CD14-positive monocyte (primary cell): ENCODE data around the gene EMC10. TPM values are rescaled to one million over a fixed set of nuclear protein-coding genes. Genes with fewer than 3 reads are reported as not detected.

ENCODE experiments used
- DNase-seq, 3 donors: peaks; one replicate each; pipeline ENCODE4 v3.0.0-alpha.2; 2011 to 2022
- H2AFZ ChIP-seq: 2 replicates; pipeline ENCODE4 v1.6.0; 2012; ENCODE audit warnings: mild to moderate bottlenecking, low read depth, low read length, inconsistent platforms; ENCODE audit not compliant: insufficient read depth, poor library complexity, severe bottlenecking
- H3K27ac ChIP-seq, 2 donors: 1 replicate in 1 of 2; 2 replicates in 1 of 2; pipeline ENCODE4 v1.5.1; 2012 to 2013; ENCODE audit warnings: low read length in 2 of 2, control low read depth in 1 of 2, inconsistent platforms in 1 of 2, low read depth in 1 of 2, mild to moderate bottlenecking in 1 of 2
- H3K27me3 ChIP-seq, 2 donors: one replicate each; pipeline versions ENCODE4 v1.6.0 to v1.6.1; 2011 to 2013; ENCODE audit warnings: low read length in 2 of 2; ENCODE audit not compliant: control insufficient read depth in 2 of 2, insufficient read depth in 2 of 2
- H3K36me3 ChIP-seq, 2 donors: replicated peaks in 1 of 2; 1 replicate in 1 of 2; 2 replicates in 1 of 2; pipeline versions ENCODE4 v1.5.1 to v1.6.1; 2012 to 2013; ENCODE audit warnings: low read length in 2 of 2, control low read depth in 1 of 2, inconsistent platforms in 1 of 2, mild to moderate bottlenecking in 1 of 2; ENCODE audit not compliant: insufficient read depth in 2 of 2, control insufficient read depth in 1 of 2
- H3K4me1 ChIP-seq, 2 donors: 1 replicate in 1 of 2; 2 replicates in 1 of 2; pipeline versions ENCODE4 v1.5.1 to v1.6.1; 2012 to 2013; ENCODE audit warnings: low read length in 2 of 2, control low read depth in 1 of 2, inconsistent platforms in 1 of 2, mild to moderate bottlenecking in 1 of 2, moderate library complexity in 1 of 2; ENCODE audit not compliant: insufficient read depth in 2 of 2, control insufficient read depth in 1 of 2
- H3K4me2 ChIP-seq: replicated peaks from 2 replicates; pipeline ENCODE3; 2012; ENCODE audit warnings: low read length, moderate library complexity, mild to moderate bottlenecking; ENCODE audit not compliant: poor library complexity, severe bottlenecking; ENCODE audit errors: extremely low read depth
- H3K4me3 ChIP-seq, 3 experiments: fragments of 200-600 bp in 1 of 3; sonication (generic) in 1 of 3; replicated peaks in 1 of 3; 1 replicate in 2 of 3; 2 replicates in 1 of 3; pipeline ENCODE4 v1.5.1; 2011 to 2013; ENCODE audit warnings: low read length in 3 of 3, mild to moderate bottlenecking in 3 of 3, control low read depth in 2 of 3, low read depth in 2 of 3, inconsistent platforms in 1 of 3, moderate library complexity in 1 of 3
- H3K79me2 ChIP-seq: 2 replicates; pipeline ENCODE4 v1.6.0; 2012; ENCODE audit warnings: mild to moderate bottlenecking, control low read depth, inconsistent platforms, low read length, moderate library complexity; ENCODE audit not compliant: insufficient read depth
- H3K9ac ChIP-seq: 2 replicates; pipeline ENCODE4 v1.6.0; 2017; ENCODE audit warnings: low read length, mild to moderate bottlenecking; ENCODE audit not compliant: insufficient read depth, poor library complexity, severe bottlenecking
- H3K9me3 ChIP-seq, 2 donors: replicated peaks in 1 of 2; 1 replicate in 1 of 2; 2 replicates in 1 of 2; pipeline versions ENCODE4 v1.5.1 to v1.6.1; 2012 to 2013; ENCODE audit warnings: low read length in 2 of 2, control low read depth in 1 of 2; ENCODE audit not compliant: control insufficient read depth in 1 of 2, insufficient read depth in 1 of 2
- H4K20me1 ChIP-seq: 2 replicates; pipeline ENCODE4 v1.6.0; 2012; ENCODE audit warnings: mild to moderate bottlenecking, low read length, control low read depth, moderate library complexity; ENCODE audit not compliant: insufficient read depth
- H3K27ac Mint-ChIP-seq, 7 donors: one replicate each; pipeline ENCODE4 v1.8.0; 2020; ENCODE audit warnings: mild to moderate bottlenecking in 7 of 7, mixed read lengths in 7 of 7, moderate library complexity in 6 of 7, inconsistent platforms in 2 of 7
- H3K27me3 Mint-ChIP-seq, 3 donors: one replicate each; pipeline ENCODE4 v1.8.0; 2021 to 2022; ENCODE audit warnings: low read depth in 3 of 3, mild to moderate bottlenecking in 3 of 3, mixed read lengths in 3 of 3, moderate library complexity in 3 of 3, inconsistent platforms in 1 of 3
- H3K36me3 Mint-ChIP-seq, 2 donors: one replicate each; pipeline ENCODE4 v1.8.0; 2020; ENCODE audit warnings: mixed read lengths in 2 of 2, inconsistent platforms in 1 of 2, mild to moderate bottlenecking in 1 of 2
- H3K4me1 Mint-ChIP-seq: one replicate; pipeline ENCODE4 v1.8.0; 2020; ENCODE audit warnings: mild to moderate bottlenecking, mixed read lengths
- H3K4me3 Mint-ChIP-seq, 2 donors: one replicate each; pipeline ENCODE4 v1.8.0; 2020; ENCODE audit warnings: mild to moderate bottlenecking in 2 of 2, mixed read lengths in 2 of 2, moderate library complexity in 1 of 2
- H3K9me3 Mint-ChIP-seq, 7 donors: one replicate each; pipeline ENCODE4 v1.8.0; 2020 to 2022; ENCODE audit warnings: mixed read lengths in 7 of 7, mild to moderate bottlenecking in 6 of 7, moderate library complexity in 6 of 7, inconsistent platforms in 2 of 7
- CTCF ChIP-seq: fragments of 200-600 bp; IDR thresholded peaks from one replicate; pipeline ENCODE4 v1.8.0; 2022; ENCODE audit warnings: antibody characterized with exemption, mild to moderate bottlenecking
- WGBS: methylation state at CpG from one replicate; pipeline ENCODE4 v1.1.5; 2013; ENCODE audit warnings: missing lambda C conversion rate; ENCODE audit not compliant: insufficient coverage; 5-methylcytosine and 5-hydroxymethylcytosine counted together
- intact Hi-C, 2 donors: fragments of 100-400 bp; cut with micrococcal nuclease; formaldehyde crosslinking; loops; one replicate each; pipeline versions ENCODE4 v1.15.0 to v1.15.1; 2023
- polyA plus RNA-seq, 3 donors: library from polyadenylated mRNA; depleted of rRNA in 1 of 3; unstranded in 2 of 3; stranded (reverse) in 1 of 3; fragments of 300-500 nt in 2 of 3; fragments of >200 nt in 1 of 3; fragmentation: Illumina TruSeq in 2 of 3; gene quantifications; 1 replicate in 2 of 3; 2 replicates in 1 of 3; pipeline ENCODE4 v1.2.3, GENCODE V29; 2012 to 2021

Gene EMC10
- polyA plus RNA-seq, 3 donors = 8.5 to 50.4 (median 9.3) TPM

- H3K4me1 Mint-ChIP-seq = peaks cover 14% of the 10 kb centered on the region
- peaks cover 29% of the 10 kb centered on the region for H3K79me2 ChIP-seq
- H3K36me3 Mint-ChIP-seq = peaks cover 42 to 59% of the 10 kb centered on the region in 2 donors
- H3K4me2 ChIP-seq = no peak overlapping the region
- DNase-seq = no peak
- H3K27me3 ChIP-seq = no peaks in the 10 kb centered on the region
- peaks cover 44 to 58% of the 10 kb centered on the region in 2 donors for H3K36me3 ChIP-seq
- no peak overlapping the region for H3K9ac ChIP-seq
- H3K27me3 Mint-ChIP-seq = peaks cover 0 to 5% (median 3%) of the 10 kb centered on the region in 3 donors
- H3K4me3 Mint-ChIP-seq = no peak overlapping the region
- H3K9me3 ChIP-seq = no peaks in the 10 kb centered on the region
- H3K27ac Mint-ChIP-seq = peak overlapping the region in 2 of 7 donors; percentile 37 to 50
- WGBS = 98% methylated on average over 4 of the region's 19 CpGs
- H3K27ac ChIP-seq = no peak overlapping the region
- peaks cover 0 to 13% (median 2%) of the 10 kb centered on the region in 7 donors for H3K9me3 Mint-ChIP-seq
- peaks cover 11 to 12% of the 10 kb centered on the region in 2 donors for H3K4me1 ChIP-seq
- H3K4me3 ChIP-seq = no peak overlapping the region
- intact Hi-C loops = no loop called here
- peaks cover 40% of the 10 kb centered on the region for H4K20me1 ChIP-seq
- no peak overlapping the region for H2AFZ ChIP-seq
- TF ChIP-seq CTCF = no peak
Measured at GRCh38 chr19:50478901-50479715, 2.8 kb downstream of the EMC10 start.

GRCh38 chr19:50479761-50480251, 3.5 kb downstream of the EMC10 start:
- H2AFZ ChIP-seq = no peak overlapping the region
- WGBS = 98% methylated on average over 10 of the region's 16 CpGs
- H4K20me1 ChIP-seq = peaks cover 40% of the 10 kb centered on the region
- Mint-ChIP-seq H3K4me3 (no peak overlapping the region), H3K27ac (no peak overlapping the region), H3K36me3 (peaks cover 42 to 59% of the 10 kb centered on the region in 2 donors), H3K4me1 (peaks cover 14% of the 10 kb centered on the region), H3K27me3 (peaks cover 0 to 5% (median 5%) of the 10 kb centered on the region in 3 donors), H3K9me3 (peaks cover 0 to 13% (median 2%) of the 10 kb centered on the region in 7 donors)
- peaks cover 11 to 12% of the 10 kb centered on the region in 2 donors for H3K4me1 ChIP-seq
- DNase-seq = no peak
- H3K79me2 ChIP-seq = peaks cover 29% of the 10 kb centered on the region
- intact Hi-C loops = no loop called here
- TF ChIP-seq CTCF = no peak
- H3K4me2 ChIP-seq = no peak overlapping the region
- H3K9ac ChIP-seq = no peak overlapping the region
- H3K4me3 ChIP-seq = no peak overlapping the region
- H3K27me3 ChIP-seq = no peaks in the 10 kb centered on the region
- no peaks in the 10 kb centered on the region for H3K9me3 ChIP-seq
- H3K27ac ChIP-seq = no peak overlapping the region
- peaks cover 44 to 58% of the 10 kb centered on the region in 2 donors for H3K36me3 ChIP-seq
